NT2/D1 (cell line): Measurements from ENCODE around the gene CLMN.

Experiments
- SUZ12 ChIP-seq: IDR thresholded peaks from 2 replicates; pipeline ENCODE4 v1.6.1; 2011; ENCODE audit not compliant: insufficient read length, insufficient read depth; ENCODE audit errors: extremely low read depth
- YY1 ChIP-seq: IDR thresholded peaks from 2 replicates; pipeline ENCODE4 v1.6.1; 2011; ENCODE audit not compliant: insufficient read length, insufficient read depth
- ZNF274 ChIP-seq: IDR thresholded peaks from 2 replicates; pipeline ENCODE4 v1.6.1; 2011; ENCODE audit warnings: mild to moderate bottlenecking, low read depth, low read length

- TF ChIP-seq YY1 (no peak), ZNF274 (no peak), SUZ12 (no peak)
Measured at GRCh38 chr14:95165517-95165916, 154.2 kb downstream of the CLMN start.
